PC-9 (cell line): ENCODE measurements around the gene ATP7B.

ENCODE experiments used
- EZH2 ChIP-seq: fragments of 200-600 bp; sonication (generic); IDR thresholded peaks from 2 replicates; pipeline ENCODE4 v1.8.0; 2017; ENCODE audit warnings: antibody characterized with exemption, low read depth
- TF ChIP-seq, protein P1 (sequence below): fragments of 200-600 bp; sonication (generic); conservative IDR thresholded peaks from 2 replicates; pipeline ENCODE4 v1.6.1; 2017; ENCODE audit warnings: mixed run types, antibody characterized with exemption, mild to moderate bottlenecking, moderate library complexity

DNA sequence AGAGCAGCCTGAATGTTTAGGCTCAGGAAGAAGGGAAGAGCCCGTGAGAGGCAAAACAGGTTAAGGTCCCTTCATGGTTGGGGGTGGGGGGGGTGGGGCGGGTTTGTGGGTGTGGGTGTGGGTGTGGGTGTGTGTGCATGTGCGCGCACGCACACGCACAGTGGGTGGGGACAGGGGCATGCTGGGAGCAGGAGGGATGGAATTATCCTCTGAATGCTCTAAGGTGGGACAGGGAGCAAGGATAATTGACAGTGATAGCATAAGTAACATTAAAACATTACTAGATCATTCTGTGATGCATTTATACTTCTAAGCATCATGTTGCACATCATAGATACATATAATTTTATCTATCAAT lies 84.7 kb downstream of the ATP7B start:
- TF ChIP-seq, protein P1, sequence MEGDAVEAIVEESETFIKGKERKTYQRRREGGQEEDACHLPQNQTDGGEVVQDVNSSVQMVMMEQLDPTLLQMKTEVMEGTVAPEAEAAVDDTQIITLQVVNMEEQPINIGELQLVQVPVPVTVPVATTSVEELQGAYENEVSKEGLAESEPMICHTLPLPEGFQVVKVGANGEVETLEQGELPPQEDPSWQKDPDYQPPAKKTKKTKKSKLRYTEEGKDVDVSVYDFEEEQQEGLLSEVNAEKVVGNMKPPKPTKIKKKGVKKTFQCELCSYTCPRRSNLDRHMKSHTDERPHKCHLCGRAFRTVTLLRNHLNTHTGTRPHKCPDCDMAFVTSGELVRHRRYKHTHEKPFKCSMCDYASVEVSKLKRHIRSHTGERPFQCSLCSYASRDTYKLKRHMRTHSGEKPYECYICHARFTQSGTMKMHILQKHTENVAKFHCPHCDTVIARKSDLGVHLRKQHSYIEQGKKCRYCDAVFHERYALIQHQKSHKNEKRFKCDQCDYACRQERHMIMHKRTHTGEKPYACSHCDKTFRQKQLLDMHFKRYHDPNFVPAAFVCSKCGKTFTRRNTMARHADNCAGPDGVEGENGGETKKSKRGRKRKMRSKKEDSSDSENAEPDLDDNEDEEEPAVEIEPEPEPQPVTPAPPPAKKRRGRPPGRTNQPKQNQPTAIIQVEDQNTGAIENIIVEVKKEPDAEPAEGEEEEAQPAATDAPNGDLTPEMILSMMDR: no peak
- TF ChIP-seq EZH2: no peak
